HG03097 (cell line): ENCODE measurements around the gene CAB39.

ENCODE experiments used
- ATAC-seq: cut with Tn5 transposase; IDR thresholded peaks from one replicate; pipeline ENCODE4 v1.9.1; 2021; ENCODE audit not compliant: unreplicated experiment, low FRiP score

The CAB39 gene

DNA sequence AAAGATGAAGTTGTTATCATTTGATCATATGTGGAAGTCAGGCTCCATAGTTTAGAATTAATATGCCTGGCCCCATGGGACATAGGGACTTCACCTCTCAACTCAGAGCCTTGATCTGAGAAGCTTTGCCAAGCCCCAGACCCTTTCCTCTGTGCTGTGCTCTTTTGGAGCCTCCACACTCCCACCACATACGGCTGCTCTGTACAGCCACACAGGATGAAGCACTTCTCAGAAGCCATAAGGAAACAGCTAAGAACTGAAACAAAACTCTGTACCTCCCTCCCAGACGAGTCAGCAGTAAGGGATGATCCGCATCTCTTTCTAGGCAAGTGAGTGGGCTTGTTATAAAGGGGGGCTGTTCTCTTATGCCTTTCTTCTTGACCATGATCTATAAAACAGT lies 66.5 kb downstream of the CAB39 start:
- ATAC-seq: no peak

DNA sequence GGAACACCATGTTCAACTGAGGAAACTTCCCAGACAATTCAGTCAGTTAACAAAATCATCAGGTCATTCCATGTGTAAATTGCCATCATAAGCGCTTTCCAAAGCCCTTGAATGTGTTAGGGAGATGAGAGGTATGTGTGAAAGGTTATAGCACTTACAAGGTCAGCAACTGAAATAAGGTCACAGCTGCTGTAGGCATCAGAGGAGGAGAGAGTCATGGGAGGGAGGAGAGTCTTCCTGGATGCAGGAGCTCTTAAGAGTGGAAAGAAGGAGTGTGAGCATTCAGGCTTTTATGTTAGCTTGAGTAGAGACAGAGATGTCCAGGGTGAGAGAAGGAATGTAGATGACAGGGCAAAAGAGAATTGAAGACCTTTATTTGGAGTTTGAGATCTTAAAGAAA lies 67.0 kb downstream of the CAB39 start:
- ATAC-seq: no peak

DNA sequence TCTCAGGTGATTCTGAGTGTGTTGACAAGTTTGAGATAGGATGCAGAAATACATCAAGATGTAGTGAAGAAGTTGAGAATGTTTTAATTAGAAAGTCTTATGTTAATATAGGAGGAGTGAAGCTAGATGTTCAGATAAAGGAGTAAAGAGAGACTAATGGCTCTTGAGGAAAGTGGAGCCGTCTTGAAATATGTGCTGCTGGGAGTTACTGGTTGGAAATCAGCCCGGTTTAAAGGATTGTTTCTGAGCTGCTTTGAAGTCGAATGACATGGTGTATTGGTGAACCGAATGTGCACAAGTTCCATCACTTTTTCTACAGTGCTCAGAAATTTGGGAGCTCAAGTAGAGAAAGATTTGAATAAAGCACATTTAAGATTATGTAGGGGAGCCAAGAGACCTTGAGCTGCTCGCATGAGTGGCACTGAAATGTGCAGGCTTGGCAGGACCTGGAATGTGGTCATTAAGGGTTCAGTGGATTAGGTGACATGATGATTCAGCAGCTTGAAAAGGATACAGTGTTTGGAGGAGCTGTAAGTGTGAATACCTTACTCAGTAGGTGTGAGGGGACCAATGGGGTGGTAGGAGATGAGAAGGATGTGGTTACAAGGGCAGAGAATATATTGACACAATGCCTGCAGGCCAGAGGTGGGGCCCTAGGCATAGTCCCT lies 68.6 kb downstream of the CAB39 start:
- ATAC-seq: no peak

DNA sequence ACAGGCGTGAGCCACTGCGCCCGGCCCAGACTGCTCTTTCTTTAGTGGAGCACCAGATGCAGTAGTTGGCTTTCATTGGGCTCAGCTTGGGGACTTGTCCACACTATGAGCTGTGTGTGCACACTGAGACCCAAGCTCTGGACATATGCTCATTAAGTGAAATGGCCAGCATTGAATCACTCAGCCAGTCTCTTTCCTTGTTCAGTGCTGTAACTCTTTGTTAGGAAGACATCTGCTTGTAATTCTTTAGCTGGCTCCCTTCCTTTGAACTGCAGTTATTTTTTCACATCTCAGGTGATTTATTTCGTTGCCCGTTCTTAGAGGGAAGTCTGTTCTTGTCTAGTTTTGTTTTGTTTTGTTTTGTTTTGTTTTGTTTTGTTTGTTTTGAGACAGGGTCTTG lies 70.5 kb downstream of the CAB39 start:
- ATAC-seq: no peak

DNA sequence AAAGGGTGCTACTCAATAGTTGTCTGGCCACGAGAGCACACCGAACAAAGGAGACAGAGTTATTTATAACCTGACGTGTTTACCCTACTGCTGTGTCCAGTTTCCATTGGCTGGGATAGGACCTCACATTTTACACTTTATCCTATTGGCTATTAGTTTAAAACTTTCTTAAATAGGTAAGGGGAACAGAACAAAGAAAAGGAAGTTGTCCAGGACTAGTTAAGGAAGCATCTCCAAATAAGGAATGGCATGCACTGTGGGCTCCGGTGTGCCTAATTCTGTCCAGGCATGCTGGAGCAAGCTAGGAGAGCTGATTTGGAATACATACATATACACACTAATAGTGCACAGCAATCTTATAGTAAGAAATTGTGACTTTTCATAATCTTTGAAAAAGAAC lies 72.2 kb downstream of the CAB39 start:
- no peak for ATAC-seq

DNA sequence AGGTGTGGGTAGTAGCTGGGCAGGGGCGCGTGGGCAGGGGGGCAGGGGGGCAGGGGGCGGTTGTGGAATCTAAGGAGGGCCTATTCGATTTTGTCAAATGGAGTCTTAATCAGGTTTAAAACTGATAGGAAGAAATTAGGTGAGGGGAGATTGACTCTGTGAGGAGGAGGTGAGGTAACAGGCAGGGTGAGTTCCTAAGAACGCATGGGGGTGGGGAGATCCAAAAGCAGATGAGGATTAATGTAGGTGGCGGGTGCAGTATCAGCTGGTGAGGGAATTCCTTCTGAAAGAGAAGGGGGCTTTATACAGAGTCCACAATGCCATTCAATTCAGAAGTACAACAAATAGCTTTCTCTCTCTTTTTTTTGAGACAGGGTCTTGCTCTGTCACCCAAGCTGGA lies 72.7 kb downstream of the CAB39 start:
- no peak for ATAC-seq

DNA sequence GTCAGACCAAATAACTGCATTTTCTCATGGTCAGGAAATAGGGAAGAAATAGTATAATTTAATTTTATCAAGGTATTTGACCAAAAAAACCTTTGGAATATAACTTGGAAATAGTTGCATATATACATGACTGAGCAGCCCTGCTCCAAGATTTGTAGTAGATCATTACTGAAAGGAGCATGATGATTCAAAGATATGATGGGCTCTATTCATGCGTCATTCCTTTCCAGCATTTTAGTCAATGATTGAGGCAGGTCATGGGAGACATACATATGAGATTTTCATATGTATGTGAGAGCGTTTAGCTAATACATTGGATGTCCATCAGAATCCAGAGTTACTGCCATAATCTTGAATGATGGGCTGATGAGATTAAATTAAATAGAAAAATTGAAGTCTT lies 74.5 kb downstream of the CAB39 start:
- ATAC-seq: no peak

DNA sequence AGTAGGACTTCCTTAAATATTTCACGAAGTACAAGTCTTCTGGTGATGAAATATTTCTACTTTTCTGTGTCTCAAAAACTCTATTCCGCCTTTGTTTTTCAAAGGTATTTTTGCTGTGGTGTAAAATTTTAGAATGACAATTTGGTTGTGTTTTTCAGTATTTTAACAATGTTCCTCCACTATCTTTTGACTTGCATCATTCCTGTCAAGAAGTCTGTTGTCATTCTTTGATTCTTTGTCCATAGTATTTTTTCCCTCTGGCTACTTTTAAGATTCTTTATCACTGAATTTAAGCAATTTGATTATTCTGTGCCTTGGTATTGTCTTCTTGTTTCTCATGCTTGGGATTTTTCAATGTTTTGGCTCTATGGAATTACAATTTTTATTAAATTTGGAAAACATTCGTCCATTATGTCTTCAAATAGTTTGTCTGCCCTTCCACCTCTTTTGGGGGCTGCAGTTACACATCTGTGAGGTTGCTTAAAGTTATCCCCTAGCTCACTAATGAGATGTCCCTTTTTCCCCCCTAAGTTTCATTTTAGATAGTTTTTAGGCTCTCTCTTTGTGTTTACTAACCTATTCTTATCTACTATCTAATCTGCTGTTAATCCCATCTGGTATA lies 76.0 kb downstream of the CAB39 start:
- ATAC-seq: no peak

DNA sequence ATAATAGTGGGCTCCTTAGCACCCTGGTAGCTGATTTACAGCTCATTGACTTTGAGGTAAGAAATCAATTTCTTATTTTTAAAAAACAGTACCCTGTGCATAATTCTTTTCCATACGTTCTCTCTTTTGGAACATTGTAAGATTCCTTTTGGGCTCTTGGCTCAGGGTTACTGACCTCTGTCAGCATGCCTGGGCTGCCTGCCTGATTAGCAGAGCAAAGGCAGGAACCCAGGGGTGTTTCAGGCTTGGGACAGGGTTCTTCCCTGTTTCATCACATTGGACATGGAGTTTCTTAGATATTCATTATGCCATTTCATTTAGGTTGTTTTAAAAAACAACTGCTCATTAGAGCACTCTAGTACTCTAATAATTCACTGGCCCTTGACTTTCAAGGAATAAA lies 78.3 kb downstream of the CAB39 start:
- ATAC-seq: no peak

DNA sequence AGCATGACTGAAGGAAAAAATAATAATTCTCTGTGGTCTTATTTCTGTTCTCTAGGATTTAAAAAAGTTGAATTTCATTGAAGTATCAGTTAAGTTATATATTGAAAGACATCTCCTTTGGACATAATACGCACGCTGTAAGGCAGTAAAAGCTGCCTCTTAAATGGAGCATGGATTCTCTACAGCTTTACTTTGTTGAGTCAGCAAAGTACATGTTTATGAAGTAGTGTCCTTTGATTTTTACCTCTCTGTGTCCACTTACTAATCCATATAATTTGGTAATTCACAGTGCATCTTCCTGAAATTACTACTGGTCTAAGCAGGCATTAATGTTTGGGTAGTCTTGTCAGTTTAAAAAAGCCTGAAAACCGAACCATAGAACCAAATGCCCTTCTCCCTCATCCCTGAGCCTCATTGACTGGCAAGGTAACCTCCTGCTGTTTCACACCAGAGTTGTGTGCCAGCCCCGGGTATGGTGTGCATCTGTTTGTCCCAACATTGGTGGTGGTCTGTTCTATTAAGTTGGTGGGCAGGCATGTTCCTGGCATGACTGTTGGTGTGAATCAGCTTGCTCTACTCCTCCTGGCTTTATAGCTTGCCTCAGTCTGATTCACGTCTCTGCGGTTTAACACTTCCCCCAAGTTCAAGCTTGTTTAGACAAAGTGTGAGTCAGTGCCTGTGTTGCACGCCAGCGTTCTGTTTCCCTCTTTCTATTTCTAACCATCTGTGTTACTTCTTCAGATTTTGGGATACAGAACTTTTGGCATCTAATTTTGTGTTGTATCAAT lies 81.1 kb downstream of the CAB39 start:
- no peak for ATAC-seq

DNA sequence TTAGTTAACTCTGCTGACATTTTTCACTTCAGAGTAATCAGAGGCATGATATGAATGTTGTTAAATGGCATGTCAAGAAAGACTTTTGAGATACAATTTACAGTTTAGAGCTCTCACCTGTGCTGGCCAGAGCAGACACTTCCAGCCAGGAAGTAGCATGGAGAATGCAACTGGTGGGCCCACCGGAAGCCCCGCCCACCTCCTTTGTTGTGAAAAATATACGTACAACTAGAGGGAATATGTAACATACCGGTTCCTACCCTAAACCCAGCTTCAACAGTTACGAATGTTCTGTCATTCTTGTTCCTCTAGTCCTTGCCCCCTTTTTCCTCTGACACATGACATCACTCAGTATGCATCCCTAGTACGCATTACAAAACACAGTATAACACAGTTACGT lies 81.9 kb downstream of the CAB39 start:
- ATAC-seq: no peak

DNA sequence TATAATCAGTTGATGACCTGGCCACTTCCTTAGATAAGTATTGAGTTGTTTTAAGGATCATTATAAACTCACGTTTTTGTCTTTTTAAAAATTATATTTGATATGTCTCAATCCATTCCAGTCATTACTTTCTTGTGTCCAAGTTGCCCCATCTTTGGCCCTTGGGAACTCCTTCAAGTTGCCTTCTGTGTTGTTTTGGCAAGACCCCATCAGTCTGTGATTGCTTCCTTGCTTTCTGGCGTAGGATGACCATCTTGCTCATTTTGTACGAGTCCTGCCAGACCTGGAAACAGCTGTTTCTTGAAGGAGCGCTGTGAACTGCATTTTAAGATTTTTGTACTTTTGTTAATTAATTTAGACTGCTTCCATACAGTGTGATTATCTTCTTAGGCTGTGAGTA lies 83.2 kb downstream of the CAB39 start:
- no peak for ATAC-seq

DNA sequence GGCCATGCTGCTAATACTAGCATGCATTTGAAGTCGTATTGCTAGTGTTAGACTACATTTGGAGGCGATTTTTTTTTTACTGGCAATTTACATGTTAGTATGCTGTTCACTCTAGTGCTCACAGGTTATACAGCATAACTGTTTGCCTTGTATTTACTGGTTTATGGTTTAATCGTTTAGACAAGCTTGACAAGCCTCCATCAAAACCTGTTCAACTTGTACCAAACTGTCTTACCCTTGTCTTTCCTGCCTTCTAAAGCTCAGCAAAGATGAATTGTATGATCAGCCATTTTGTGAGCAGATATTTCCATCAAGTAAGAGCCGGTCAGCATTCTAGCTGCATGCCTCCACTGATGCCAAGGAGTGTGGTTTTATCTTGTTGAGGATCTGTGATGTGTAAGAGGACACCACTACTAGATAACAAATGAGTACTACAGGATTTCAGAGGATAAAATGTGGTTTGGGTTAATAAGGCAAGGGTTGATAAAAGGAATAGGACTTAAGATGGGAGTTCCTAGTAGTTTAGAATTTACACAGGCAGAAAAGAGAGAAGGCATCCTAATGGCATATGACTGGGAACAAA lies 83.7 kb downstream of the CAB39 start:
- ATAC-seq: no peak

DNA sequence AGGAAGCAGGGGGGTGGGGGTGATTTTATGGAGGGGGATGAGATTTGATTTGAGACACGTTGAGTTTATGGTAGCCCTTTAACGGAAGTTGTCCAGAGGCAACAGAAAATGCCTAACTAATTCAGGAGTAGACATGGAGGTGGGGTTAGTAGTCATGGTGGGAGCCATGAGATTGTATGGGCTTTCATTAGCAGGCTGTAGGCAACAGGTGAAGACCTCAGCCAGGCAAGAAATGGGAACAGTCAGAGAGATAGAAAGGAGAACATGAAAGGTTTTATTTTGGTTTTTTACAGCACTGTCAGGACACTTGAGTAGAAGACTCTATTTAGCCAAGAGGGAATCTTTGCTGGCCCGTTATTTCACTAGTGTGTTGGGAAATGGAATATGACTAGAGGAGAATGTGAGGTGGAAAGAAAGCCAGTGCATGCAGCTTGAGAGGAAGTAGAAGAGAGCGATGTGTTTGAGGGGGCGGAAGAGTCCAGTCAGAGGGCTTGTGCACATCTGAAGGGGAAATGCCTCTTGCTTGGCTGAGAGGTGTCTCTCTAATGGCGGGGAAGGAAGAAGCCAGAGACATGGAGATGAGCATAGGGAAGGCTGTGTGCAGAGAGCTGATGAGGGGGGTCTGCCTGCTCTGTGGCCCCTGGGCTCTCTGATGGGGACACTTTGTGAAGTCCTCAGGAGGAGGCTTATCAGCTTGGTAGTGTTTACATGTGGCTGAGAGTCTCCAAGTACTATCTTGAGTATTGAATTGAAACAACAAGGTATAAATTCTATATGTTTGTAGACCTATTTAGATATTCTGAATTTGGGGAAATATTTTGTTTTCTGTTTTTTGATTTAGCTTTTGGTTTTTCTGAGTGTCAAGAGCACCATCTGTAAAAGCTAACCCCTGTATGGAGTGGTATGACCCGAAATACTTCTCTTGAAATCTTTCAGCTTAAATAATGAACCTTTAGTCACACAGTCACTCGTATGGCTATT lies 85.2 kb downstream of the CAB39 start:
- no peak for ATAC-seq

DNA sequence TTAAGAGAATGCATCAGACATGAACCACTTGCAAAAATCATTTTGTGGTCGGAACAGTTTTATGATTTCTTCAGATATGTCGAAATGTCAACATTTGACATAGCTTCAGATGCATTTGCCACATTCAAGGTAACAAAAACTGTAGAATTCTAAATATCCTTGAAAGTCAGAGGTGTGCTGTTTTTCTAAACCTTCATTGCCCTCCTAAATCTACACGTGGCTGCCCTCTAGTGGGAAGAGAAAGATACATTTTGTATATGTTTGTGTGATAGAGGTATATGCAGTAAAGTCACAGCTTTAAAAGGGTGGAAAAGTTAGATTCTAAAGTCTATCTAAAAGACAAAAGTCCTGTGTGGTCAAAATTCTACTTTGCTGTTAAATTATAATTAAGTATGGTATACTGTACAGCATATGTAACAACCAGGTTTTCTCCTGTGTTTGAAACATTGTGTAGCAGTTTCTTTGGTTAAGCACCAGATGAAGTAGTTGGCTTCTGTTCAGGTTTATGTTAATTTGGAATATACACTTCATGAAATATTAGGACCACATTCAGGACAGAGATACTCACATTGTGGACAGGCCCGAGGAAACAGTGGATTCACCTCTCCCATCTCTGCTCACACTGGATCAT lies 86.2 kb downstream of the CAB39 start:
- no peak for ATAC-seq

DNA sequence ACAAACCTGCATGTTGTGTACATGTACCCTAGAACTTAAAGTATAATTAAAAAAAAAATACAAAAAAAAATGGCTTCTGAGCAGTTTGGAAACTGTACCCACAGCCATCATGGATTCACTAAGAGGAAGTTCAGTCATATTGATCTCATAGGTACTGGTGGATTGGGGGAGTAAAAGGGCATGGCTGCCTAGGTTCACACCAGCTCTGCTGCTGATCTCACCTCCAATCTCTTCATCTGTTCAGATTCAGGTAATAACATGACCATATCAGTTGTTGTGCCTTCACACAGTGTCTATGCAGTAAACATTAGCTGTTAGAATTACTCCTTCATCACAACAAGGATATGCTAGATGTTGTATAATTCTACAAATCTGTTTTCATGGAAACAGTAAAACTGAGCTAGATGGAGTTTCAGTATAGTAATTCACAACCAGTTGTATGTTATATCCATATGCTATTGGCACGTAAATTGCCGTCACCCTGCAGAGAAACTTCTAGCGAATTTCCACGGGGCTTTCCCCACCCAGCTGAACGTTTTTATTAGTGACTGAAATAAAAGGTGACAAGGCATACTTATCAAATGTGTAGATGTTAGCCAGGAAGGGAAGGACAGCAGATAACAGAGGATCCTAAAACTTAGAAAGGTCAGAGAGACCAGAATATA lies 92.8 kb downstream of the CAB39 start:
- no peak for ATAC-seq

DNA sequence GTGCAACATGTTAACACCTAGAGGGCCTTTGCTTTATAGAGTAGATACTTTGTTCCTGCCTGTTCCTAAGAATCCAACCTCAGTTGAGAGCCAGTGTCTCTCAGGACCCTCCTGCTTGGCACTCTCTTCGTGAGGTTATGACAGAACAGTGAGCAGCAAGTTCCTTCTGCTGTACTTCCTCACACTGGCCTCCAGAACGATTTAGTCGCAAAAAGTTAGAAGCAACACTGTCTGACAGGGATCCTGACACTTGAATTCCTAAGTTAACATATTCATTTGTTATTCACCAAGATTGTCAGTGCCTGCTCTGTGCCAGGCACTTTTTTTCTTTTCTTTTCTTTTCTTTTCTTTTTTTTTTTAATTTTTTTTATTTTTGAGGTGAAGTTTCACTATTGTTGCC lies 95.1 kb downstream of the CAB39 start:
- no peak for ATAC-seq

DNA sequence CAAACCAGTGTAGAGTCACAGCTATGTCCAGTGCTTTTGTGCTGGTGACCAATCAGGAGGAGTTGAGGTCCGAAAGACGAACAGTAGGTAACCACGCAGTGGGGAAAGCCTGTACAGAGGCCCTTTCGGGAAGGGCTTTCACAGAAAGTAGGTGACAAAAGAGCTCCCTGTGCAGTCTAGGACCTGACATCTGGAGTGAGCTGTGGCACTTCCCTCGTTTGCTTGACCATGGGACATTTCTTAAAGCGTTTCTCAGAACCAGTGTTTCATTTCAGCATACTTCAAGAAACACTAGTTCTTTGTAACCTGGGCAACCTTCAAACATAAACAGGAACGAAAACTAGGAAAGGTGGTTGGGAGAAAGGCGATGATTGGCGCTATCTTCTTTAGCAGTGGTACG lies 96.4 kb downstream of the CAB39 start:
- ATAC-seq: no peak

DNA sequence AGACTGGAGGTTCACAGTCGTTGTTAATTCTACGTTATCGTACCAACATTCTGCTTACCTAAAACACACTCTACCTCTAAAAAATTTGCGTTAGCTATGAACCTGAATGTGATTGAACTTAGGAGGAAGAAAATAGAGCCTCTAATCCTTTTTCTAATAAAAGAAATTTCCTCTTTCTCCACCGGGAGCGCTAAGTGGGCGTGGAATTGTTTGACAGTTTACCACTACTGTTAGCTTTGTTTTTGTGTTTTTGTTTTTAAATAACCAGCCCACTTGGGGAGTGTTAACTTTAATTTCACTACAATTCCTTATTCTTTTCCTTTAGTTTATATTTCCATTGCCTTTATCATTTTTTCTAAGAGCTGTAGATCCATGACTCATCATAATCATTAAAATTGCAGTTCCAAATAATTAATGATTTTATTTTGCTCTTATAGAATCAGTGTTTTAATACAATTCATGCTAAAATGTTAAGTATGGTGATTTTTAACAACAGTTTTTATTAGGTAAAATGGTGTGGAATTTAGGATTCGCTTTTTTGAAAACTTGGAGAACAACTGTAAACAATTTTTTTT lies 97.1 kb downstream of the CAB39 start:
- ATAC-seq: no peak
